IPS-18a (cell line): Measurements from ENCODE around the gene CCT7.
"Not testable (repeated sequence)": the region's sequence is repeated elsewhere in the genome, so short reads cannot be mapped to it uniquely, and the experiment has no call there.

Experiments used
- H3K27ac ChIP-seq: one replicate; pipeline ENCODE4 v1.5.1; 2013; ENCODE audit warnings: low read length
- H3K27me3 ChIP-seq: one replicate; pipeline ENCODE4 v1.6.1; 2013; ENCODE audit warnings: mild to moderate bottlenecking, low read length; ENCODE audit not compliant: control insufficient read depth, insufficient read depth
- H3K36me3 ChIP-seq: one replicate; pipeline ENCODE4 v1.6.1; 2013; ENCODE audit warnings: low read depth, low read length; ENCODE audit not compliant: control insufficient read depth
- H3K4me1 ChIP-seq: one replicate; pipeline ENCODE4 v1.6.1; 2013; ENCODE audit warnings: low read depth, low read length; ENCODE audit not compliant: control insufficient read depth
- H3K4me3 ChIP-seq: one replicate; pipeline ENCODE4 v1.5.1; 2013; ENCODE audit warnings: low read length
- H3K9ac ChIP-seq: one replicate; pipeline ENCODE4 v1.6.1; 2013; ENCODE audit warnings: mild to moderate bottlenecking, low read length, moderate library complexity
- H3K9me3 ChIP-seq: one replicate; pipeline ENCODE4 v1.6.1; 2013; ENCODE audit warnings: low read depth, low read length; ENCODE audit not compliant: control insufficient read depth

CCT7 gene

DNA sequence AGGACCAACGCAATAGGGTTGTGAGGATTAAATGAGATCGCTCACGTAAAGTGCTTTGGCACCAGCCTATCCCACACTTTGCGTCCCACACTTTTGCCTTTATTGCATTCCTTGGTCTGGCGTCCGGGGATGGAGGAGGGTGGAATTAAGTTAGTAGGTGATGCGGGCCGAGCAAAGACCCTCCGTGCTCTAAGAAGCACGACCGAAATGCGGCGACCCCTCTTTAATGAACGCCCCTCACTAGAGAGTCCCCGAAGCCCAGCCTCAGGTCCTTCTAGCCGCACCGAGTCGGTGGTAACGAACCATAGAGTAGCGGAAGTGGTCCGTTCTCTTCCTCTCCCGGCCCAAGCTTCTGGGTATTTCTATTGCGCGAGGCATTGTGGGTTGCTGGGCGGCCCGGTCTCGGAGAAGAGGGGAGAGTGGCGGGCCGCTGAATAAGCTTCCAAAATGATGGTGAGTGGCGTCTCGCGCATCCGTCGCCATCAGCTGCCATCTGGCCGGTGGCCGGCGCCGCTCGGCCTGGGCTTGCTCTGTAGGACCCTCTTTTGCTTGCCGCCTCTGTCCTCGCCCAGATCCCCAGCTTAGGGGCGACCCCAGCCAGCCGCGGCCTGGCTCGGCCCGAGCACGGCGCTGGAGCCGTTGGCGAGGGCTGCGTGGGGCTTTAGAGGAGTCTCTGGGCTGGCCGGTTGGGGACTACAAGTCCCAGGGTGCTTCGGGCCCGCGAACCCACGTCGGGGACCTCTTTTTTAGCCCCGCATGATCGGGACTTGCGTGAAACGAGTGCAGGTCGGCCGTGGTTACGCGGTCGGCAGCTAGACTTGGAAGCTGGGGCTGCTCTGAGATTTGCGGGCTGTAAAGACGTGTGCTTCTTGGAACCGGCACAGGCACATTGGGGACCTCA lies at the start of gene CCT7:
TSS of gene CCT7 (plus strand) at position 377 of the 901 bp plus-strand sequence. CDS start at position 448, 71 bp downstream.
- H3K9me3 ChIP-seq = no peaks in the 10 kb centered on the region
- H3K4me1 ChIP-seq = peaks cover 15% of the 10 kb centered on the region
- no peaks in the 10 kb centered on the region for H3K27me3 ChIP-seq
- peak within 1 kb of the TSS; percentile 97 for H3K9ac ChIP-seq
- peaks cover 10% of the 10 kb centered on the region for H3K36me3 ChIP-seq
- H3K27ac ChIP-seq = peak within 1 kb of the TSS; percentile 78
- peak within 1 kb of the TSS; percentile 99 for H3K4me3 ChIP-seq

- H3K36me3 ChIP-seq = no peaks in the 10 kb centered on the region
- H3K27me3 ChIP-seq = peaks cover 5% of the 10 kb centered on the region
- H3K4me1 ChIP-seq = no peaks in the 10 kb centered on the region
- no peak overlapping the region for H3K9ac ChIP-seq
- H3K9me3 ChIP-seq = no peaks in the 10 kb centered on the region
- no peak overlapping the region for H3K4me3 ChIP-seq
- no peak overlapping the region for H3K27ac ChIP-seq
Observed at GRCh38 chr2:73185965-73186364, 48.1 kb upstream of the CCT7 start.

- Histone ChIP-seq H3K9me3 (no peaks in the 10 kb centered on the region), H3K27ac (no peak overlapping the region), H3K4me3 (no peak overlapping the region), H3K36me3 (no peaks in the 10 kb centered on the region), H3K9ac (no peak overlapping the region), H3K4me1 (peaks cover 6% of the 10 kb centered on the region), H3K27me3 (peaks cover 5% of the 10 kb centered on the region)
Observed at GRCh38 chr2:73187549-73187948, 46.6 kb upstream of the CCT7 start.

DNA sequence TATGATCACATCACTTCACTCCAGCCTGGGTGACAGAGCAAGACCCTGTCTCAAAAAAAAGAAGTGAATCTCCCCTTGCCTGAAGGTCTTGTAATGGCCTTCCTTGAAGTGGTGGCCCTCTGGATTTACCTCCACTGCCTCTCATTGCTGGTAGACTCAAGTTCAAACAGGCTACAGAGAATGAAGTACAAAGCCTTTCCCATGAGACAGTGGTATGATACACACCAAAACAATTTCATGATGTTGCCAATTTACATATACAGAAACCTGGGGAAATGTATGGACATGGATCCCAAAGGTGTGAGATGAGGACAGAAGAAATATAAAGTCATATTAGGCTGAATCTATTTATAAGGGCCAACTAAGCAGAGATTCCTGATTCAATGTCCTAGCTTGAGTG lies 36.5 kb upstream of the CCT7 start:
- Histone ChIP-seq H3K27ac (no peak overlapping the region), H3K36me3 (no peaks in the 10 kb centered on the region), H3K27me3 (peaks cover 24% of the 10 kb centered on the region), H3K9ac (no peak overlapping the region), H3K9me3 (no peaks in the 10 kb centered on the region), H3K4me3 (no peak overlapping the region), H3K4me1 (no peaks in the 10 kb centered on the region)

- not testable (repeated sequence) for H3K27ac ChIP-seq, H3K9me3 ChIP-seq, H3K4me3 ChIP-seq, H3K4me1 ChIP-seq, H3K9ac ChIP-seq, H3K36me3 ChIP-seq
- peaks cover 51% of the 10 kb centered on the region for H3K27me3 ChIP-seq
Observed at GRCh38 chr2:73200281-73200680, 33.8 kb upstream of the CCT7 start.

DNA sequence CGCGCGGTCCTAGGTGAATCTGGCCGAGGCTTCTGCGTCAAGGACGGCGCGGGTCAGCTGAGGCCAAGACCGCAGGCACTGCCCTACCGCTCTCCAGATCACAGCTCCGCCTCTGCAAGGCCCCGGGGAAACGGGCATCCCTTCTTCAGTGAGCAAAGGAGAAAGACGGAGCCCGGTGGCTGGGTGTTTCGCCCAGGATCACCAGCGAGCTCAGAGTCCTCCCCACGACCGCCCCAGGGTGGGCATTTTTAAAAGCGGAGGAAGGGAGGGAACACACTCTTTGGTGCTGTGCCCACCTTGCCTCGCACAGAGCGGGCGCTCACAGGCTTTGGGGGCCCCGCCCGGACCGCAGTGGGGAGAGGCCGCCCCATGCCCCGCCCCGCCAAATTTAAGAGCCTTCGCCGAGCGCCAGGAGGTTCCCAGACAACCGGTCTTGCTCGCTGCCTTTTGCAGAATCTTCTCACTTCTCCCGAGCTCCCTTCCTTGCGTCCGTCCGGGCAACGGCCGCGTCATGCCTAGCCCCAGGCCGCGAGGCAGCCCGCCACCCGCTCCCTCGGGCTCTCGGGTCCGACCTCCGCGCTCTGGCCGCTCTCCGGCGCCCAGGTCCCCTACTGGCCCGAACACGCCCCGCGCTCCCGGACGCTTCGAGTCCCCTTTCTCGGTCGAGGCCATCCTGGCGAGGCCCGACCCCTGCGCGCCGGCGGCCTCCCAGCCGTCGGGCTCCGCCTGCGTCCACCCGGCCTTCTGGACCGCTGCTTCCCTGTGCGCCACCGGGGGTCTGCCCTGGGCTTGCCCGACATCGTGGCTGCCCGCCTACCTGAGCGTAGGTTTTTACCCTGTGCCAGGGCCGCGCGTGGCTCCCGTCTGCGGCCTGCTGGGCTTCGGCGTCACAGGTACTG lies 31.7 kb upstream of the CCT7 start, which contains the start of gene NOTO:
TSS of gene NOTO (plus strand) at position 419 of the 899 bp plus-strand sequence. CDS start at position 512, 93 bp downstream.
- Histone ChIP-seq H3K9ac (no peak within 1 kb of the TSS), H3K27me3 (peaks cover 64% of the 10 kb centered on the region), H3K27ac (no peak within 1 kb of the TSS)

GRCh38 chr2:73203055-73203681 lies 30.9 kb upstream of the CCT7 start:
- peak overlapping the region; percentile 39 for H3K4me3 ChIP-seq
- H3K36me3 ChIP-seq = no peaks in the 10 kb centered on the region
- H3K4me1 ChIP-seq = no peaks in the 10 kb centered on the region
- peaks cover 60% of the 10 kb centered on the region for H3K27me3 ChIP-seq
- no peak overlapping the region for H3K9ac ChIP-seq
- no peak overlapping the region for H3K27ac ChIP-seq
- H3K9me3 ChIP-seq = no peaks in the 10 kb centered on the region

More for the DNA sequence above, 31.7 kb upstream of the CCT7 start, which contains the start of gene NOTO:
- Histone ChIP-seq H3K4me3 (peak within 1 kb of the TSS; percentile 39), H3K4me1 (no peaks in the 10 kb centered on the region), H3K36me3 (no peaks in the 10 kb centered on the region), H3K9me3 (no peaks in the 10 kb centered on the region)

GRCh38 chr2:73205611-73206010 lies 28.5 kb upstream of the CCT7 start:
- no peak overlapping the region for H3K9ac ChIP-seq
- H3K4me1 ChIP-seq = no peaks in the 10 kb centered on the region
- H3K36me3 ChIP-seq = no peaks in the 10 kb centered on the region
- no peaks in the 10 kb centered on the region for H3K9me3 ChIP-seq
- H3K27ac ChIP-seq = no peak overlapping the region
- peaks cover 55% of the 10 kb centered on the region for H3K27me3 ChIP-seq
- H3K4me3 ChIP-seq = no peak overlapping the region

- Histone ChIP-seq H3K4me1 (no peaks in the 10 kb centered on the region), H3K4me3 (no peak overlapping the region), H3K27me3 (peaks cover 41% of the 10 kb centered on the region), H3K9ac (no peak overlapping the region), H3K9me3 (no peaks in the 10 kb centered on the region), H3K27ac (no peak overlapping the region), H3K36me3 (no peaks in the 10 kb centered on the region)
Observed at GRCh38 chr2:73208258-73208657, 25.9 kb upstream of the CCT7 start.

DNA sequence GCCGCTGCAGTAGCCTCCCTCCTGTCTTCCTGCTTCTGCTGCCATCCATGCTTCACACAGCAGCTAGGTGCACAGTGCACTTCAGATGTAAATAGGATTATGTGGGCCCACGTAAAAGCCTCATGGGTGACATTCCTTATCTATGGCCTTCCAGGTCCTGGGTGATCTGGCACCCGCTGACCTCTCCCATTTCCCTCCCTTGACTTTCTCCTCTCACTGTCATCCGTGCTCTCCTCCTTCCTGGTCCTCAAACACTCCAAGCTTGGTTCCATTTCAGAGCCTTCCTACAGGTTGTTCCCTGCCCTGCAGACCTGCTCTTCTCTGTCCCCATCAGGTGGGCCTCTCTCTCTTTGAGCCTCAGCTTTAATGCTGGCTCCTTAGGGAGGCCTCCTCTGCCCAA lies 24.1 kb upstream of the CCT7 start:
- Histone ChIP-seq H3K4me3 (no peak overlapping the region), H3K4me1 (peaks cover 4% of the 10 kb centered on the region)

DNA sequence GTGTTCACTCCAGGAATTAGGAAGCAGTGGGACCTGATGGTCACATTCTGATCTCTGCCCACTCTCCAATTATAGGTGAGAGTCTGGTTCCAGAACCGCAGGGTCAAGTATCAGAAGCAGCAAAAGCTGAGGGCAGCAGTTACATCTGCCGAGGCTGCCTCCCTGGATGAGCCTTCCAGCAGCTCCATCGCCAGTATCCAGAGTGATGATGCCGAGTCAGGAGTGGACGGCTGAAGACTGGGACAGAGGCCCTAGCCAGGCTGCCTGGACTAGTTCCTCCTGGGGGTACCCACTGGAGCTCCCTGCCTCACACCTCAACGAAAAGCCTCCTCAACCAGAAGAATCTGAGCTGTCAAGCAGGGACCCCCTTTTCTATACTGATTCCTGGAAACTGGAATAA lies 23.4 kb upstream of the CCT7 start:
- H3K27ac ChIP-seq = no peak overlapping the region
- no peaks in the 10 kb centered on the region for H3K36me3 ChIP-seq
- no peak overlapping the region for H3K4me3 ChIP-seq
- H3K9me3 ChIP-seq = no peaks in the 10 kb centered on the region
- peaks cover 8% of the 10 kb centered on the region for H3K4me1 ChIP-seq
- peaks cover 18% of the 10 kb centered on the region for H3K27me3 ChIP-seq
- H3K9ac ChIP-seq = no peak overlapping the region

More for the DNA sequence above, 24.1 kb upstream of the CCT7 start:
- H3K27ac ChIP-seq = no peak overlapping the region
- H3K9ac ChIP-seq = no peak overlapping the region
- H3K36me3 ChIP-seq = no peaks in the 10 kb centered on the region
- peaks cover 25% of the 10 kb centered on the region for H3K27me3 ChIP-seq
- no peaks in the 10 kb centered on the region for H3K9me3 ChIP-seq
